ENCODE data around the gene SH3TC1.

GRCh38 chr4:8236920-8237195, 37.8 kb downstream of the SH3TC1 start:
- no peak for TF ChIP-seq CTCF (IDR thresholded peaks at IDR 0.05; ENCODE audit: insufficient read depth, low read length, poor library complexity, severe bottlenecking)
- TF ChIP-seq EZH2phosphoT487 (conservative IDR thresholded peaks at IDR 0.05; ENCODE audit: low read length), result no peak

All from SU-DHL-6 (cell line).